C4-2B (cell line): Measurements from ENCODE around the gene RNF144A.

ENCODE experiments used
- CTCF ChIP-seq: fragments of 450-650 bp; conservative IDR thresholded peaks from 2 replicates; pipeline ENCODE4 v1.5.1; 2017; ENCODE audit warnings: mild to moderate bottlenecking
- ZFX ChIP-seq: fragments of 450-650 bp; IDR thresholded peaks from 2 replicates; pipeline ENCODE4 v1.6.1; 2017

DNA sequence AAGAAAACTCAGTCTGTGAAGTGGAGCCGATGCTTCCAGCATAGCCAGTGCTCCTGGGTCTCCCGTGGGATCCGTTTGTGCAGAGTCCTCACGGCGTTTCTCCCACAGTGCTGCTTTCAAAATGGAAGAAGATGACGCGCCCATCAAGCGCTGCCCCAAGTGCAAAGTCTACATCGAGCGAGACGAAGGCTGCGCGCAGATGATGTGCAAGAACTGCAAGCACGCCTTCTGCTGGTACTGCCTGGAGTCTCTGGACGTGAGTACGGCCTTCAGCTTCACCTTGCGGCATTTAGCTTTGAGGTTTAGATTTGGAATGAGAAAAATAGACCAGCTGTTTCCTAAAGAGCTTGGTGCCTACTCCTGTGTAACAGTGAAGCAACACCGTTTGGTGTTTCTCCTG lies 107.0 kb downstream of the RNF144A start:
- TF ChIP-seq CTCF = no peak
- no peak for TF ChIP-seq ZFX
